Dermis blood vessel endothelial cell (primary cell): ENCODE measurements around the gene FAM20A. TPM values are rescaled to one million over a fixed set of nuclear protein-coding genes. Genes with fewer than 3 reads are reported as not detected.

Source experiments
- DNase-seq: peaks from one replicate; pipeline ENCODE4 v3.0.0; 2010
- total RNA-seq: library from RNA; depleted of rRNA; stranded (reverse); fragments of >200 nt; gene quantifications from 2 replicates; pipeline ENCODE4 v1.2.3, GENCODE V29; 2014

The FAM20A gene
- total RNA-seq, 1 donor from 2014 or later, result not detected

GRCh38 chr17:68489919-68490318, 111.2 kb downstream of the FAM20A start:
- no peak for DNase-seq

Other genes with a start within 250 kb of the FAM20A start
- gene WIPI1, start 143.9 kb downstream of the FAM20A start, total RNA-seq, result 60.2 and 65.5 TPM in 2 replicates
- gene PRKAR1A, start 88.9 kb downstream of the FAM20A start, total RNA-seq, result 403 and 572 TPM in 2 replicates